Measurements from ENCODE around the gene DHCR7.

Gene DHCR7

DNA sequence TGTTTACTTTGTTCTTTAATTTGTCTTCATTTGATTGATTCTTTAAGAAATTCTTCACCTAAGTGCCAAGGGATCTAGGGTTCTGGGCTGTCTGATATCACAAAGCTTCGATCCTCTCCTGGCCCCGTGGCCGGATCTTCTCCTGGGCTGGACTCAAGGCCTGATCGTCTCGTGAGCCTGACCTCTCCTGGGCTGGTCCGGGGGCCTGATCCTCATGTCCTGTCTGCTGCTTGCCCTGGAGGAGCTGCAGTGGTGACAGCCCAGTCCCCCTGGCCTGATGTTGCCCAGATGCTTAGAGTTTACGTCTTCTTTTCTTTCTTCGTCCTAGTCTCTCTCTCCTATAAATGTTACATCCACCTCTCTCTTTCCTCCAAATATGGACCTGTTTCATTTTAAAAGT lies 8.1 kb upstream of the DHCR7 start:
- no peak for DNase-seq

DNA sequence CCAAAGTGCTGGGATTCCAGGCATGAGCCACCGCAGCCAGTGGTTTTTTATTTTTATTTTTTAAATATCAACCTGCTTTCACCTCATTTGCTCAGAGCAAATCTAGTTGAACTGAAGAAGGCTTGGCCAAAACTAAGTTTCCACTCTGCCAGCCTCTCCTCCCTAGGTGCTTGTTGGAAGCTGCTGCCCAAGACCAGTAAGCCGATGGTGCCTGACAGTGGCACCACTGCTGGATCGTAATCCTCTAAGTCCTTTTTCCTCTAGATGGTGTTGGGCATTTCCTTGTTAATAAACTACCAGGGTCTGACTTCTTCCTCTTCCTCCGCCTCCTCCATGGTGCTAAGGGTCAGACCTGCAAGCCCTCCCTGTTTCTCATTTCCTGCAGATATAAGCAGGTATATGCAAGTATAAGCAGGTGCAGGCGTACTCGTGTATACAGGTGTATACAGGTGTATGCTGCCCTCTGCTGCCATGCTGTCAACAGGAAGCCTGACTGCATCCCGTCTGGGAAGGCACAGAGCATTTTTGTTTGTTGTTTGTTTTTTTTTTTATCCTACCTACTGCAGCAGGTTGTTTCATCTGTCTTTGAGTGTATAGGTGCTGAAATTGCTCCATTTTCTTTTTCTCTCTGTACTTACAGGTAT lies 6.4 kb upstream of the DHCR7 start:
- no peak for DNase-seq

DNA sequence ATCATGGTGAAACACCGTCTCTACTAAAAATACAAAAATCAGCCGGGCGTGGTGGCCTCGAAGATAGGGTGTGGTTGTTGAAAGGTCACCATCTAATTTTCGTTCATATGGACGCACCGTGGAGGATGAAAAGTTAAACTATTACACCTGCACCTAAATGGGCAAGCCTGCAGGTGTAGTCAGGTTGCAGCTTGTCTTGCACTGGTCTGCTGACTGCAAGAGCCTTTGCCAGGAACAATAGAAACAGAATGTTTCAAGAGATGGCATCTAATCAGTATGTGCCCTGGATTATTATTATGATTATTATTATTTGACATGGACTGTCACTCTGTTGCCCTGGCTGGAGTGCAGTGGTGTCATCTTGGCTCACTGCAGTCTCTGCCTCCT lies 5.7 kb upstream of the DHCR7 start:
- DNase-seq, result no peak

DNA sequence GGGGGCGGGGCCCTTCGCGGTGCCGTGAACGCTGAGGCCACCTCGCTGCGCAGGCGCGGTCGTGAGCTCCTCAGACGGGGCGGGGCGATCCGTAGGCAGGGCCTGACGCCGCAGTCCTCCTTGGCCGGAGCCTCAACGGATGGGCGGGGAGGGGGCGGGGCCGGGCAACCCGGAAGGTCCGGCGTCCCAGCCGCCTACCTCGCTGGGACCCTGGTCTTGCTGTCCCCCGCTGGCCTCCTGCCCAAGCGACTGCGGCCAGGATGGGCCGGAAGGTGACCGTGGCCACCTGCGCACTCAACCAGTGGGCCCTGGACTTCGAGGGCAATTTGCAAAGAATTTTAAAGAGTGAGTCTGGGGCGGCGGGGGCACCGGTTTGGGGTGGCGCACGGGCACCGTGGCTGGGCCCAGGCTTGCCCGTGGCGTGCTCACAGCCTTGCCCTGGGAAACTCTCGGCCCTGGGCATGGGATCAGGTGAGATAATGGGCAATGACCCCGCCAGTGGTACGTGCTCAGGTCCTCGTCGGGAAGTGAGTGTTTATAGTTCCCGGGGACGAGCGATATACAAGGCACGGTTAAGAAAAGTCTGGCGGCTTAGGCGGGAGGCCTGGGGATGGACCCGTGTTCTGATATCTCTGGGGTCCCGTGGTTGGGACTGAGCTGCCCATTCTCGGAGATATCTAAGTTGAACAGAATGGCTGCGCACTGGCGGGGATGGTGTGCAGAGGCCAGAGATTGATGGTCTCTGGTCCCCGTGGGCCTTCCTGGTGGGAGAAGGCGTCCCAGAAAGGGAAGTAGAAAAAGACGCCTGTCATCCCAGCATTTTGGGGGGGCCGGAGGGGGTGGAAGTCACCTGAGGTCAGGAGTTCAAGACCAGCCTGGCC lies 5.1 kb upstream of the DHCR7 start, which contains the start of gene NADSYN1:
TSS of gene NADSYN1 (plus strand) at position 167 of the 881 bp plus-strand sequence. CDS start at position 261, 94 bp downstream.
- peak; percentile 95 to 96 for DNase-seq

DNA sequence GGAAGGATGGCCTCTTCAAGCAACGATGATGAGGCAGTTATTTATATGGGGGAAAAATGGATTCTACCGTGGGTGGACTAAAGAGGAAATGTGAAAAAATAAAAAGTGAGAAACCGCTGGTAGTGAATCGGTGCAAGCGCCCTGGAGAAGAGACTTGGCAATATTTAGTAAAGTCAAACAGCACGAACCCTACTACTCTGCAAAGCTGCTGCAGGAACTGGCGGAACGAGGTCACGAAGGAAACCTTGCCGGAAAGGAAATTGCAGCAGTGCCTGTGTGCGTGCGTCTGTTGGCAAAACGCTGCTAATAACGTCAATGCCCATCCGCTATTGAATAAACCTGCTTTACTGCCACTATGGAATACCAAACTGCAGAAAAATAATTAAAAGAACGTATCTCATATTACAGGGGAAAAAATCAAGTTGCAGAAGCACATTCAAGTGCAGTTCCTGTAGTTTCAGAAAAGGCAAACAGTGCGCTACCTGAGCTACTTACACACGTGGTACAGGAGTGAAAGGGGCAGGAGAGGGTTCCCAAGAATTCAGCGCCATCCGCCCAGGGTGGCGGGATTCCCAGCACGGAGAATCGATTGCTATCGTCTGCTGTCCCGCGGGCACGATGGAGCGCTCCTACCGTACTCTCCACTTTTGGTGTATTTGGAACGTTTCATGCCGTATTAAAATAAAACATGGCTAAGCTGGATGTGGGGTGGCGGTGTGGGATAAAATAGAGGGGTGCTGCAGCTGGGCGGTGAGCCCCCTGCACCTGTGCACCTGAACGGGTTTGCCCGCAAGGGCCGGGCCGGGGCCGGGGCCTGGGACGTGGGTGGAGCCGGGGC lies 4.2 kb upstream of the DHCR7 start:
- DNase-seq, result peak; percentile 54 to 64

DNA sequence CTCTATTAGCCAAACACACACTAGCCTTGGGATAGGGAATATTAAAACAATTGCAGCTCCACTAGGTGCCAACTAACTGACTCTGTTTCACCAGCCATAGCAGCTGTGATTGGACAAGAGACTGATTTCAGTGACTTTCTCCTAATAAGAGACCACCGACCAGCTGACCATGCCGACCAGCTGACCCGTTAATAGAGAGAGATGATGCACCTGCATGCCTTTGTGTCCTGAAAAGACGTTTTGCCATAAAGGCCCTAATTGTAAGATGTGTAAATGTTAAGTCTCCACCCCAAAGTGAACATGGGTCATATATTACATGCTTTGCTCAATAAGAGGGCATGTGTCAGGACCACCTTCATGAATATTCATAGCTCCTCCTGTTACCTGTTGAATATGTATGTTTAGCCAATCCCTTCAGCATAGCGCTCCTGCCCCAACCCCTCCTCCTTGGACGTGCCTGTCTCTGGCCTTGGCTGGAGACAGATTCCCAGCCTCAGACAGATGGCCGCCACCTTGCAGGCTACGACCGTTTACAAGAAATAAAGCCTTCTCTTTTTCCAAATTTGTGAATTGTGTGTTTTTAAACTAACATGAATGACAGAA lies 3.5 kb upstream of the DHCR7 start:
- peak; percentile 28 to 39 for DNase-seq

DNA sequence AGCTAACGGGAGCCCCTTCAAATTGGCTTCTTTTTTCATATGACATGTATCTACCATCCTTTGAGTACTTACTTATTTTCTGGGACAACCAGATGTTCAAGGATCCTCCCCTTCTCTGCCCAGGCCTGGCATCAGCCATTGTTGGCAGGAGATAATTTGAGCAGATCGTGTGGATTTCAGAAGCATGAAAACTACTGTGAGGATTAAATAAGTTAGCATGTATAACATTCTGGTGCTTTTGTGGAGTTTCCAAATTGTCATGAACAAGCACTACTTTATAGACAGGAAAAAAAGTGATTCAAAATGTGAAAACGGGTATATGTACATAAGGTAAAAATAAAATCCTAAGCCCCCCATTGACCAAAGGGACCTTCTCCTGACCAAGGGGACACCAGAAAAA lies 2.7 kb upstream of the DHCR7 start:
- no peak for DNase-seq

DNA sequence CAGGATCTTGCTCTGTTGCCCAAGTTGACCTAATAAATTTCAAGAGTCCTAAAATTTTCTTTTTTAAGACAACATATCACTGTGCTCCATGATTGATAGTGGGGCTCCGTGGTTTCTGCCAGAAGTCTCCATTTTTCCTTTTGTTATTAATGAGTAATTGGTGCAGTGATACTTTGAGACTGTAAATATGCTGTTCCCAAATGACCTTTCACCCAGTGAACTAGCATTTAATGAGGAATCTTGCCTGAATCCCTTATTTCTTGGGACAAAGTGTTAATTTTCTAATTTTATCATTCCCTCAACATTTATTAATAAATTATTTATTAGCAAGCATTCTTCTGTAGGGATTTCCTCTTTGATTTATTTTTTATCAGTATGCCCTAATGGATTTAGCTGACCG lies 2.3 kb upstream of the DHCR7 start:
- no peak for DNase-seq

DNA sequence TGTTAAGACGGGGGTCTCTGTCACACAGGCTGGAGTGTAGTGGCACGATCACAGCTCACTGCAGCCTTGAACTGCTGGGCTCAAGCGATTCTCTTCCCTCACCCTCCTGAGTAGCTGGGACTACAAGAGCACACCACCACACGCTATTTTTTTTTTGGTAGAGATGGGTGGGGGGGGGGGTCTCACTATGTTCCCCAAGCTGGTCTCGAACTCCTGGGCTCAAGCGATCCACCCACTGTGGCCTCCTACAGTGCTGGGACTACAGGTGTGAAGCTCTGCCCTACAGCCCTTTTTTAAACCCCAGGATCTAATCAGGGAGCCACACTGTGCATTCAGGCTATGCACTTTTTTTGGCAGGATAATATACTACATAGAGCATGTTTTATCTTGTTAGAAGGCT lies 1.4 kb upstream of the DHCR7 start:
- no peak for DNase-seq

DNA sequence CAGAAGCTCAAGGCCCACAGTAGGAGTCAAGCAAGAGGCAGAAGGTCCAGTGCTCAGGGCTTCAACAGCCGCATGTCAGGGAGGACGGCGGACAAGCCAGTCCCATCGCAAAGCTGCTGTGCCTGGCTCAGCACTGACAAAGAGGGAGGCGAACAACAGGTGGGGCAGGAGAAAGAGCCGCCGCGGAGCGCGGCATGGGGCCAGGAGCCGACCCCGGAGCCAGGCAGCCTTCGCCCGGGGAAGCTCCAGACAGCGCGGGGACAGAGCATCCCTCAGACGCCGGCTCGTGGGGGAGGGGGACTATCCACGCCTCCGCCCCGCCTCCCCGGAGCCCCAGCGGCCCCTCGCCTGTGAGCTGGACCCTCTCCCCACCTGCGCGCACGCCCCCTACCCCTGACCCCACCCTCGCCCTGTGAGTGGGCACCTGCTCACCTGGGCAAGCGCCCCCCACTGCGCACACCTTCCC lies 369 bp downstream of the DHCR7 start:
- peak; percentile 30 to 54 for DNase-seq

DNA sequence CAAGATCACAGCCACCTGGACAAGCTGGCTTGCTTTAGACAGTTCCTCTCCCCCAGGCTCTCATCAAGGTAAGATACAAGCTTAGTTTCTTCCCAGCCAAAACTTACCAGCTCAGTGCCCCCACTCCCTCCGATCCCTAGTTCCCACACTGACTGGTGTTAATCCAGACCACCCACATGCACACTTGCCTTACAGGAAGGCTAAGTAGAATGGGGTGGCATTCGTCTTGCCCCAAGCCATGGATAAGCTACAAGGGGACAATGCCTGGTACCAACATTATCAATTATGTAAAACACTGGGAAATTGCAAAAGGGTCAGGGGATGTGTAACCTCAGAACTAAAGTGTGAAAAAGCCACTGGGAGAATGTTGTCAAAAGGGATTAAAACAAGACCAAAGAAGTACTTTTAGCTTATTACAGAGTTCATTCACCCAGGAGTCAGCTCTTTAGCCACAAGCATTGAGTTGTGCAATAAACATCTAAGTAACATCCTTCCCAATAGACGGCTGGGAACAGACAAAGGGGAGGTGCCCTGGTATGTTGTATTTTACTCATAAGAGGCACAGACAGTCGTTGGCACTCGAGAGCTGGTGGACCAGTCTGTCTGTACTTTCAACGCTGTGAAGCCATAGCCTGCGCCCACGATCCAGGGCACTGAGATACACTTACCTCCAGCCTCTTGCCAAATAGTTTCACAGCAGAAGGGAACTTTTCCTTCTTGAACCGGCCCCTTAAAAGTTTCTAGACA lies 1.1 kb downstream of the DHCR7 start:
- no peak for DNase-seq

DNA sequence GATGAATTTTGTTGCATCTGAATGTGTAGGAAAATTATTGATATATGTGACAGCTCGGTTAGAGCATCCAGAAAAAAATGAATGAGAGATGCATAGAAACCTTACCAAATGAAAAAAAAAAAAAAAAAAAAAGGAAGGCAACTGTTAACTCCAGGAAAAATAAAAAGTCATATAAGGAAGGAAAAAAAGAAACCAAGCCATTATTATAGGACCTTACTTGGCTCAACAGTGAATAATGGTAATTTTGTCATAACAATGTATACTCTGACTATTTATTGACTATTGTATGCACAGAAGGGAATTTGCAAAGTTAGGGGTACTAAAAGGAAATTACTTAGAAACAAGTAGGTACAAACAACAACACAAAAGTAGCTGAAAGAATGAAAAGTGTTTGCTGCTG lies 2.0 kb downstream of the DHCR7 start:
- DNase-seq, result no peak

DNA sequence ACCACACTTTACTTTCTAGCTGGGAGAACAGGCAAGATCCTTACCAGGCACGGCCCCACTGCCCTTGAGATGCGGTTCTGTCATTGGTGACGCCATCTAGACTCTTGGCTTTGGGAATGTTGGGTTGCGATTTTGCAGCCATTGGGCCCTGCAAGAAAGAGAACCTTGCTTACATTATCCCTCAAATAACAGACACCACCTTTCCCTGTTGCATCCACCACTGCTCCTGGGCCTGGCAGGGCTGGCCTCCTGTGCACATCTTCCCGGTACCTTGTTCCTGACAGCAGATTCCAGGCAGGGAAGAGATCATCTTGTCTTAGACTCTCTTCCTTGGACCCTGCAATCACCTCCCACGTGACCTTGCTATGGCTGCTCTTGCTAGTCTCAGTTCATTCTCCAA lies 3.4 kb downstream of the DHCR7 start:
- no peak for DNase-seq

DNA sequence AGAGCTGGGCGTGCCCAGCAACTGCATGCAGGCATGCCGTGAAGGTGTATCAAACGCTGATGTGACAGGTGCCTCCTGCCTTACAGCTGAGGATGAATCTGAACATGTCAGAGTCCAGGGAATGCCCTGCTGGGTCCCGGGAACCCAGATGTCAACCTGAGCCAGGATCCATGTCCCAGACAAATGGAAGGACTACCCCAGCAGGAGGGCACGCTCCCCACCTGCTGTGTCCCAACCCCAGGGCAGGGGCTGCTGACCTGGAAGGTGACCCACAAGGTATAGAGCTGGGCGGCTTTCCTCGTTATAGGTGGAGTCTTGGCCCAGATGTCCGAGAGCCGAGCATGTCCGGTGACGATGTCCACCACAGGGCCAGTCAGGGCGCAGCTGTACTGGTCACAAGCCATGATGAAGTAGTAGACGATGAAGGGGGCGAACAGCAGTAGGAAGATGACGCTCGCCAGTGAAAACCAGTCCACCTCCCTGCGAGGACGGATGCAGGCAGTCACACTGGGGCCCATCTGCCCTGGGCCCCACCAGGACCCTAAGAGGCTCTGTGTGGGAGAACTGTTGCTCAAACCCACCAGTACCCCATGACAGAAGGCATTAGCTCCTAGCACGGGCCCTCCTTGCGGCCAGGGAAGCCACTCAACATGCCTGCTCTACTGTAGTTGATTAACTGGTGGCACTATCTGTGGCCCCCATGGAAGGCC lies 4.3 kb downstream of the DHCR7 start:
- no peak for DNase-seq

DNA sequence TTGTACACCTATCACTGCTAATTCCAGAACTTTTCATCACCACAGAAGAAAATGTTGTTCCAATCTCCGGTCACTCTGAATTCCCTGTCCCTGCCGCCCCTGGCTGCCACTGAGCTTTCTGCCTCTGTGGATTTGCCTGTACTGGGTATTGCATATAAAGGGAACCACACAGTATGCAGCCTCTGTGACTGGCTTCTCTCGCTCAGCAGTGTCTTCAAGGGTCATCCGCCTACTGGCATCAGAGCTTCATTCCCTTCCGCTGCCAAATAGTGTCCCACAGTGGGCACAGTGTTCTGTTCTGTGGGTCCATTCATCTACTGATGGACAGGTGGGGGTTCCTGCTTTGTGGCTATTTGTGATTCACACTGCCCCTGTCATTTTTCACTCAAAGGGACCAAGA lies 5.3 kb downstream of the DHCR7 start:
- no peak for DNase-seq

DNA sequence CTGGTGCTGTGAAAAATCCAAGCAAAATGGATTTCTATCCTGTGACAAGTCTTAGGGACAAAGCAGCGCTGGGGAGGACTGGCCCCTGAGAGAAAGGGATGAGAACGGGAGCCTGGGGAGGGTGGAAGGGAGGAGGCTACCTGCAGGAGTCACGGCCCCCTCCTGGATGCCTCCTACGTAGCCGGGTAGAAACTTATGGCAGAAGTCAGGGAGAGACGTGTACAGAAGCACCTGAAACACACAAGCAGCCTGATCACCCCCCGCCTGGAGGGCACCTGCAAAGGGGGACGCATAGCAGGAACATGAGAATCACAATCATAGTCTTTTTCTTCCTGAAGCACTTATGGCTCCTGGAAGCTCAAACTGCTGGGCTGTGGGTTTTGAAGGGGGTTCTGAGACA lies 6.1 kb downstream of the DHCR7 start:
- no peak for DNase-seq

DNA sequence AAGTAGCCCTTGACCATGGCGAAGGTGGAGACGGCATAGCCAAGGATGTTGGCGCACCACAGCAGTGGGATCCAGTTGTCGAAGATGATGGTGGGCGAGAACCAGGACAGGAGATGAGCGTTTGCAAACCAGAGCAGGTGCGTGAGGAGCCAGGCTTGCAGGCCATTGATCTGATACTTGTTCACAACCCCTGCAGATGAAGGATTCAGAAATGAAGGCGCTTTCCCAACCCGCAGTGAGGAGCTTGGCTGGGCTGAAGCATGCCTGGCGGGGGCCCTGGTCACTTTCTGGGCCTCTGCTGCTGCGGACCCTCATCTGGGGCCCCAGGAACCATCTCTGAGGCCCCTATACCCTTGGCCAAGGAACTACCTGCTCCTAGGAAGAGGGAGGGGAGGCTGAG lies 6.9 kb downstream of the DHCR7 start:
- no peak for DNase-seq

DNA sequence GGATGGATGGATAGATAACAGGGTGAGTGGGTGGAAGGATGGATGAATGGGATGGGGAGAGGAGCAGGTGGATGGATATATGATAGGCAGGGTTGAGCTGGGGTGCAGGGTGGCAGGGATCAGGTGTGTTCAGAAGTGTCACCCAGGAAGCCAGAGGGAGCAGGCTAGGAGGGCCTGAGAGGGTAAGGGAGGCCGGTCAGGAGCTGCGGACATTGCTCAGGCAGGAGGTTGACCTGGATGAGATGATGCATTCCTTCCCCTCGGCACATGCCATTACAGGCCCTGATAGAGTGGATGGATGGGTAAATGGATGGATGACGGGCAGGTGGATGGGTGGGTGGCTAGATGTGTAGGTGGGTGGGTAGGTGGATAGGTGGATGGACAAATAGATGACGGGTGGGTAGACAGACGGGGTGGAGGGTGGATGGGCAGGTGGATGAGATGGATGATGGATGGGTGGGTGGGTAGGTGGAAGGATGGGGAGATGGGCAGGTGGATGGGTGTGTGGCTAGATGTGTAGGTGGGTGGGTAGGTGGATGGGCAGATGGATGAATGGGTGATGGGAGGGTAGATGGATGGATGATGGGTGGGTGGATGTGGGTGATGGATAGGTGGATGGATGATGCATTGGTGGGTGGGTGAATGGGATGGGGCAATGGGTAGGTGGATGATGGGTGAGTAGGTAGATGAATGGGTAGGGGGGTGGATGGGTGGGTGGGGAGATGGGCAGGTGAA lies 8.0 kb downstream of the DHCR7 start:
- no peak for DNase-seq

DNA sequence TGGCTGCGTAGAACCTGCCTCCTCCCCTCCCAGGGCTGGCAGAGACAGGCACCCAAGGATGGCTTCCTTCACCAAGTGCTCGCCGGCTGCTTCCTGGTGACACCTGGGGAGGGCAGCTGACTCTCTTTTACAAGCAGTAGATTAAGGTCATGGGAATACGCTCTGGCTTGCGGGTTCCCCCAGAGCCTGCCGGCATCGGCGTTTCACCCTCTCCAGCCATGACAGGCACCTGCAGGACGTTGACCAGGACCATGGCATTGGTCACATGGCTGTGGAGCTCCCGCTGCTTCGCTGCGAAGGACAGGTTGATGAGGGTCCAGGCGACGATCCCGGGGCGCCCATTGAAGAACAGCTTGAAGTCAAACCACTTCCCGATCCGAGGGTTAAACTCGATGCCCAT lies 9.5 kb downstream of the DHCR7 start:
- DNase-seq, result no peak

DNA sequence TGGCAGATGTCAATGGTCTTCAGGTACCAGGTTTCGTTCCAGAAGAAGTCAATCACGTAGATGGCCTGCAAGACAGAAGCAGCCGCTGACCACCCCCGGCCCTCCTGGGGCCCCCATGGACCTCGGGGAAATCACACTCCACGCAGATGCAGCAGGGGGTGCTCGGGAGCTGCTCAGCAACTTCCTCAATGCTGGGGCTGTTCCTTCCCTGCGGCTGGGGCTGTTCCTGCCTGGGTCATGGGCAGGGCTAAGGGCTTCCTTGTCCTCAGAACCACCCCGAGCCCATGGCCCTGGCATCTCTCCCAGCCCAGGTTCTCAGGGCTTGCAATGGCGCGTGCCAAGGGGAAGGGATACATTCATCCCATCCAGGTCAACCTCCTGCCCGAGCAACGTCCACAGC lies 10.3 kb downstream of the DHCR7 start:
- no peak for DNase-seq

DNA sequence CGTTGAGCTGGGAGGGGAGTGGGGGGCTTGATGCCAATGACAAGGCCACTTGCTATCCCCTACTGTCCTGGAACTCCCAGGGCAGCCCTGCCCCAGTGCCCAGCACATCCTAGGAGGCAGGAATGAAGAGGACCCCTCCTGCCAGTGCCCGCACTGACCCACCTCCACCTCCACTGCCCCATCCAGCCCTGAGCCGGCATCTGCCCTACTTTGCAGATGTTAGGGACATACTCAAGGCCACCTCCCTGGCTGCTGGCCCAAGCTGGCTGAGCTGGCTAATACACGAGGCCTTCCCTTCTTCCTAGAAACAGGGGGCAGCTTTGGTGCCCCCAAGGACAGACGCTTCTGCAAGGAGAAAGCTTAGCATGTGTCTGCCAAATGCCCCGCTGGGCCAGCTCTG lies 10.8 kb downstream of the DHCR7 start:
- DNase-seq, result no peak
